Activated CD8-positive, alpha-beta T cell treated with anti-CD3 and anti-CD28 coated beads, Interleukin-2, amount 10 ng/mL, durations not matched to agents 7 days and 5 days (primary cell): ENCODE measurements around the gene LAS1L. TPM values are rescaled to one million over a fixed set of nuclear protein-coding genes. Genes with fewer than 3 reads are reported as not detected.
"Not testable (repeated sequence)": the region's sequence is repeated elsewhere in the genome, so short reads cannot be mapped to it uniquely, and the experiment has no call there.

Experiments used
- ATAC-seq: fragments of 150-1000 bp; cut with Tn5 transposase; one replicate; pipeline ENCODE4 v1.10.0; 2021; ENCODE audit warnings: moderate library complexity
- CTCF ChIA-PET: fragments of 350-600 bp; sonication (Branson Sonifier 250); formaldehyde crosslinking; loops from one replicate; lab custom pipeline; 2021; ENCODE audit warnings: antibody characterized with exemption; lab: Charles Lee
- POLR2A ChIA-PET: fragments of 350-600 bp; sonication (Branson Sonifier 250); formaldehyde crosslinking; loops from one replicate; lab custom pipeline; 2021; ENCODE audit warnings: antibody characterized with exemption; lab: Charles Lee
- DNase-seq: peaks from one replicate; pipeline ENCODE4 v3.0.0-alpha.2; 2020
- H3K27ac Mint-ChIP-seq: one replicate; pipeline ENCODE4 v1.8.0; 2021; ENCODE audit warnings: mild to moderate bottlenecking, mixed read lengths
- H3K27me3 Mint-ChIP-seq: one replicate; pipeline ENCODE4 v1.8.0; 2021; ENCODE audit warnings: low read depth, mixed read lengths
- H3K36me3 Mint-ChIP-seq: one replicate; pipeline ENCODE4 v1.8.0; 2021; ENCODE audit warnings: low read depth, mixed read lengths
- H3K4me1 Mint-ChIP-seq: one replicate; pipeline ENCODE4 v1.8.0; 2021; ENCODE audit warnings: low read depth, mixed read lengths
- H3K4me3 Mint-ChIP-seq: one replicate; pipeline ENCODE4 v1.8.0; 2021; ENCODE audit warnings: mild to moderate bottlenecking, mixed read lengths
- H3K9me3 Mint-ChIP-seq: one replicate; pipeline ENCODE4 v1.8.0; 2022; ENCODE audit warnings: mixed read lengths; ENCODE audit not compliant: insufficient read depth
- total RNA-seq, 2 experiments: library from RNA; stranded (reverse); gene quantifications; one replicate each; pipeline ENCODE4 v1.2.3, GENCODE V29; 2021

Gene LAS1L
- total RNA-seq, 2 experiments from 2014 or later: 50.6 to 51.4 TPM

GRCh38 chrX:65545456-65545855, 10.9 kb upstream of the LAS1L start:
- H3K27me3 Mint-ChIP-seq: no peaks in the 10 kb centered on the region
- H3K4me3 Mint-ChIP-seq: no peak overlapping the region
- no peak for ATAC-seq
- no peaks in the 10 kb centered on the region for H3K4me1 Mint-ChIP-seq
- DNase-seq: no peak
- H3K27ac Mint-ChIP-seq: no peak overlapping the region
- no peaks in the 10 kb centered on the region for H3K9me3 Mint-ChIP-seq
- ChIA-PET CTCF (no interaction called here), POLR2A (no interaction called here)
- no peaks in the 10 kb centered on the region for H3K36me3 Mint-ChIP-seq

- POLR2A ChIA-PET: no interaction called here
- H3K9me3 Mint-ChIP-seq: no peaks in the 10 kb centered on the region
- no peak overlapping the region for H3K27ac Mint-ChIP-seq
- DNase-seq: no peak
- peaks cover 10% of the 10 kb centered on the region for H3K36me3 Mint-ChIP-seq
- CTCF ChIA-PET: no interaction called here
- H3K4me1 Mint-ChIP-seq: peaks cover 14% of the 10 kb centered on the region
- H3K27me3 Mint-ChIP-seq: no peaks in the 10 kb centered on the region
- ATAC-seq: no peak
- no peak overlapping the region for H3K4me3 Mint-ChIP-seq
Measured at GRCh38 chrX:65537229-65537628, 2.6 kb upstream of the LAS1L start.

- CTCF ChIA-PET: no interaction called here
- H3K27ac Mint-ChIP-seq: no peak overlapping the region
- ATAC-seq (no peak), DNase-seq (no peak)
- no peaks in the 10 kb centered on the region for H3K27me3 Mint-ChIP-seq
- H3K4me1 Mint-ChIP-seq: peaks cover 18% of the 10 kb centered on the region
- H3K36me3 Mint-ChIP-seq: peaks cover 13% of the 10 kb centered on the region
- POLR2A ChIA-PET: no interaction called here
- no peaks in the 10 kb centered on the region for H3K9me3 Mint-ChIP-seq
- no peak overlapping the region for H3K4me3 Mint-ChIP-seq
Measured at GRCh38 chrX:65536291-65536690, 1.7 kb upstream of the LAS1L start.

DNA sequence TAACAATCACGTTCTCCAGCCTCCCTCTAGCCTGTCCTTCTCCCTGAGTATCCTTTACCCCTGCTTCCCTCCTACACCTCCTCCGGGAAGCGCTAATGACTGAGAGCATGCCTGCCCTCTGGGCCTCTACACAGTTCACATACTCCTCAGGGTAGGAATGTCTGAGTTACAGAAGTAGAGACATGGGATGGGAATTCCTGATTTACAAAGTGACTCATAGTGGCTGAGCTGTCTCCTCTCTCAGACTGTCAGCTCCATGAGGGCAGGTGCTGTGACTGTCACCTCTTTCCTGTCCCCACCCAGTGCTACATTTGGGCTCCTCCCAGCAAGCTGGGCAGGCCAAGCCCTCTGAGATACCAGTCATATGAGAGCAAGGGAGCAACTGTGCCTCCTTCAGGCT, 2.6 kb downstream of the LAS1L start:
- CTCF ChIA-PET: no interaction called here
- peaks cover 22% of the 10 kb centered on the region for H3K36me3 Mint-ChIP-seq
- H3K9me3 Mint-ChIP-seq: no peaks in the 10 kb centered on the region
- H3K27ac Mint-ChIP-seq: no peak overlapping the region
- H3K4me1 Mint-ChIP-seq: peaks cover 22% of the 10 kb centered on the region
- ATAC-seq (no peak), DNase-seq (no peak)
- H3K4me3 Mint-ChIP-seq: no peak overlapping the region
- no peaks in the 10 kb centered on the region for H3K27me3 Mint-ChIP-seq
- POLR2A ChIA-PET: no interaction called here

- CTCF ChIA-PET: interaction anchor here (0.6 to 1.6 kb wide), 6 partner anchors 12 to 516 kb away, joined by 3 to 6 read pairs (median 4); no protein-coding TSS in a partner anchor
- DNase-seq: peak; percentile 50
- Mint-ChIP-seq H3K4me1 (peaks cover 19% of the 10 kb centered on the region), H3K36me3 (peaks cover 27% of the 10 kb centered on the region), H3K27me3 (no peaks in the 10 kb centered on the region), H3K27ac (no peak overlapping the region), H3K9me3 (no peaks in the 10 kb centered on the region), H3K4me3 (no peak overlapping the region)
- ATAC-seq: no peak
- POLR2A ChIA-PET: no interaction called here
Measured at GRCh38 chrX:65528705-65529340, 5.8 kb downstream of the LAS1L start.

DNA sequence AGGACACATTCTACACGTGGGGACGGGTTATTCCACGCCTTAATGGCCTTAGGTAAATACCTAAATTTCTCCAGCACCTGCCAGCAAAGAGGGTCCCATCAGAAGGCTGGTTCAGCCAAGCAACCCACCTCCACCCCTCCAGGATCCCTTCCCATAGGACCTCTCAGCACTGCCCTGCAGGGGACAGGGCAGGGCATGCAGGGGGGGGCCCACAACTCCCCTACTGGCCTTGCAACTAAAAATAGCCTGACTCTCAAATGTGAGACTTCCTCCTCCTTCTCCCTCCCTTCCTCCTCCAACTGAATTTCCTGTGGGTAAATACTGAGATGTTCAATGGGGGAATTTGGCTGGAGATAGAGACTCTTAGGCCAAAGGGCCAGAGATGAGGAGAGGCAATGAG, 6.3 kb downstream of the LAS1L start:
- H3K36me3 Mint-ChIP-seq: peaks cover 29% of the 10 kb centered on the region
- no peak overlapping the region for H3K4me3 Mint-ChIP-seq
- no peaks in the 10 kb centered on the region for H3K27me3 Mint-ChIP-seq
- H3K27ac Mint-ChIP-seq: no peak overlapping the region
- ChIA-PET POLR2A (no interaction called here), CTCF (interaction anchor here (0.6 to 1.6 kb wide), 5 partner anchors 13 to 515 kb away, joined by 3 to 6 read pairs (median 4); no protein-coding TSS in a partner anchor)
- H3K4me1 Mint-ChIP-seq: peaks cover 16% of the 10 kb centered on the region
- DNase-seq: no peak
- no peak for ATAC-seq
- no peaks in the 10 kb centered on the region for H3K9me3 Mint-ChIP-seq

DNA sequence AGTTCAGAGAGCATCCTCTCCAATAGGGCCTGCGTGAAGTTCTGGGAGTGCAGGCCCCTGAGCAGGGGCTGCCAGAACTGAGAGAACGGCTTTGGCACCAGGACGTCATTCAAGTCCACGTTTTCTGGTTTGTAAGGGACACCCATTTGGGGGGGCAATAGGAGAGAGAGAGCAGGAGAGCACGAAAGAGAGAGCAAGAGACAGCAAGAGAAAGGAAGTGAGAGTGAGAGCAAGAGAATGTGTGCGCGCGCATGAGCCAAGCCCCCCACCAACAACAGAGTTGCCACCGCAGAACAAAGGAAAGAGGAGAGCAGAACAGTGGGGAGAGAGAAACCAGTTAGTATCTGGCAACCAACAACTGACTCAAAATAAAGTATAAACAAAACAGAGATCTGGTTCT, 10.4 kb downstream of the LAS1L start:
- peaks cover 38% of the 10 kb centered on the region for H3K36me3 Mint-ChIP-seq
- H3K27ac Mint-ChIP-seq: no peak overlapping the region
- H3K27me3 Mint-ChIP-seq: no peaks in the 10 kb centered on the region
- H3K4me3 Mint-ChIP-seq: no peak overlapping the region
- DNase-seq (no peak), ATAC-seq (no peak)
- H3K4me1 Mint-ChIP-seq: peaks cover 1% of the 10 kb centered on the region
- ChIA-PET POLR2A (no interaction called here), CTCF (no interaction called here)
- no peaks in the 10 kb centered on the region for H3K9me3 Mint-ChIP-seq

- H3K27me3 Mint-ChIP-seq: no peaks in the 10 kb centered on the region
- no peak for DNase-seq
- CTCF ChIA-PET: no interaction called here
- H3K27ac Mint-ChIP-seq: no peak overlapping the region
- POLR2A ChIA-PET: no interaction called here
- ATAC-seq: no peak
- peaks cover 37% of the 10 kb centered on the region for H3K36me3 Mint-ChIP-seq
- no peak overlapping the region for H3K4me3 Mint-ChIP-seq
- H3K4me1 Mint-ChIP-seq: no peaks in the 10 kb centered on the region
- H3K9me3 Mint-ChIP-seq: no peaks in the 10 kb centered on the region
Measured at GRCh38 chrX:65522739-65523372, 11.7 kb downstream of the LAS1L start.

- CTCF ChIA-PET: interaction anchor here (0.8 kb wide), 1 partner anchor 10 kb away, joined by 3 read pairs; no protein-coding TSS in a partner anchor
- H3K4me1 Mint-ChIP-seq, ATAC-seq, DNase-seq, H3K4me3 Mint-ChIP-seq, H3K27me3 Mint-ChIP-seq, POLR2A ChIA-PET, H3K9me3 Mint-ChIP-seq, H3K27ac Mint-ChIP-seq: not testable (repeated sequence)
- H3K36me3 Mint-ChIP-seq: peaks cover 33% of the 10 kb centered on the region
Measured at GRCh38 chrX:65519530-65519929, 15.1 kb downstream of the LAS1L start.

- H3K4me3 Mint-ChIP-seq, H3K27me3 Mint-ChIP-seq, H3K9me3 Mint-ChIP-seq, CTCF ChIA-PET, POLR2A ChIA-PET, H3K27ac Mint-ChIP-seq, H3K4me1 Mint-ChIP-seq, DNase-seq: not testable (repeated sequence)
- ATAC-seq: peak; percentile 91
- peaks cover 30% of the 10 kb centered on the region for H3K36me3 Mint-ChIP-seq
Measured at GRCh38 chrX:65518980-65519379, 15.6 kb downstream of the LAS1L start.

DNA sequence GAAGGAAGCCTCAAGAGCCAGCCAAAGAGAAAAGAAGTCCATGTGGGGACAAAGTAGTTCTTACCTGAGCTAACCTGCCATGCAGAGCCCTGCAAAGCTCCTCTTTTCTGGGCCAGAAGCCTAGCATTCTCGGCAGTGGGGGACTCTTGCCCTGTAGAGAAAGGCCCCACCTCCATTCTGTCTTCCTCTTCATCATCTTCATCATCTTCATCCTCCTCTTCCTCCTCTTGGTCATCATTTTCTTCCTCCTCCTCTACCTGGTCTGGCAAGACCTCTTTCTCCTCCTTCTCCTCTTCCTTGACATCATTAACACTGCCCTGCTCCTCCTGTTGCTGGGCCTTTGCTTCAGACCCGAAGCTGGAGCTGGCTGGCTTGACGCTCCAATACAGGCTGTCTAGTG, 16.7 kb downstream of the LAS1L start:
- ATAC-seq (no peak), DNase-seq (no peak)
- H3K27me3 Mint-ChIP-seq: no peaks in the 10 kb centered on the region
- no peak overlapping the region for H3K27ac Mint-ChIP-seq
- no peaks in the 10 kb centered on the region for H3K4me1 Mint-ChIP-seq
- H3K36me3 Mint-ChIP-seq: peaks cover 27% of the 10 kb centered on the region
- H3K4me3 Mint-ChIP-seq: no peak overlapping the region
- CTCF ChIA-PET: no interaction called here
- POLR2A ChIA-PET: no interaction called here
- H3K9me3 Mint-ChIP-seq: no peaks in the 10 kb centered on the region

GRCh38 chrX:65516756-65517155, 17.8 kb downstream of the LAS1L start:
- POLR2A ChIA-PET: no interaction called here
- CTCF ChIA-PET: no interaction called here
- Mint-ChIP-seq H3K4me3 (no peak overlapping the region), H3K9me3 (no peaks in the 10 kb centered on the region), H3K27me3 (no peaks in the 10 kb centered on the region), H3K4me1 (no peaks in the 10 kb centered on the region), H3K27ac (no peak overlapping the region), H3K36me3 (peaks cover 18% of the 10 kb centered on the region)
- ATAC-seq (no peak), DNase-seq (no peak)
